Smooth muscle cell (in vitro differentiated cells): ENCODE measurements around the gene ARL15. TPM values are rescaled to one million over a fixed set of nuclear protein-coding genes. Genes with fewer than 3 reads are reported as not detected.

Experiments used
- DNase-seq: peaks from one replicate; lab custom pipeline; 2025; ENCODE audit not compliant: unreplicated experiment; lab: John Stamatoyannopoulos, UW
- H2AFZ ChIP-seq: fragments of 200-600 bp; sonication (generic); 2 replicates; pipeline ENCODE4 v1.6.0; 2016; ENCODE audit warnings: antibody characterized with exemption, low read depth, mild to moderate bottlenecking
- H3F3A ChIP-seq: fragments of 200-600 bp; sonication (generic); 2 replicates; pipeline ENCODE4 v1.6.0; 2017; ENCODE audit warnings: antibody characterized with exemption, low read depth
- H3K27ac ChIP-seq: fragments of 200-600 bp; sonication (generic); 2 replicates; pipeline ENCODE4 v1.5.1; 2016; ENCODE audit warnings: low read depth, mild to moderate bottlenecking
- H3K27me3 ChIP-seq: fragments of 200-600 bp; sonication (generic); 2 replicates; pipeline ENCODE4 v1.6.1; 2016; ENCODE audit warnings: low read depth, mild to moderate bottlenecking
- H3K36me3 ChIP-seq: fragments of 200-600 bp; sonication (generic); 2 replicates; pipeline ENCODE4 v1.5.1; 2016; ENCODE audit warnings: low read depth
- H3K4me1 ChIP-seq: fragments of 200-600 bp; sonication (generic); 2 replicates; pipeline ENCODE4 v1.5.1; 2016; ENCODE audit warnings: low read depth
- H3K4me2 ChIP-seq: fragments of 200-600 bp; sonication (generic); 2 replicates; pipeline ENCODE4 v1.6.0; 2016; ENCODE audit warnings: mild to moderate bottlenecking
- H3K4me3 ChIP-seq: fragments of 200-600 bp; sonication (generic); 2 replicates; pipeline ENCODE4 v1.5.1; 2016; ENCODE audit warnings: mild to moderate bottlenecking
- H3K79me2 ChIP-seq: fragments of 200-600 bp; sonication (generic); 2 replicates; pipeline ENCODE4 v1.6.0; 2016; ENCODE audit warnings: low read depth, mild to moderate bottlenecking
- H3K9ac ChIP-seq: fragments of 200-600 bp; sonication (generic); 2 replicates; pipeline ENCODE4 v1.6.0; 2016; ENCODE audit warnings: low read depth
- H3K9me3 ChIP-seq: fragments of 200-600 bp; sonication (generic); replicated peaks from 2 replicates; pipeline ENCODE4 v1.5.1; 2016; ENCODE audit warnings: low read depth
- H4K20me1 ChIP-seq: fragments of 200-600 bp; sonication (generic); 2 replicates; pipeline ENCODE4 v1.6.0; 2016; ENCODE audit warnings: low read depth
- WGBS: methylation state at CpG from one replicate; pipeline ENCODE4 v1.1.7; 2016; ENCODE audit warnings: low lambda C conversion rate; 5-methylcytosine and 5-hydroxymethylcytosine counted together
- polyA plus RNA-seq: library from polyadenylated mRNA; unstranded; fragments of >200 nt; fragmentation: Nextera tagmentation; extraction: Ambion mirVana; gene quantifications from 2 replicates; pipeline ENCODE4 v1.2.1, GENCODE V29; 2016
- total RNA-seq: library from RNA; depleted of rRNA; stranded (reverse); fragments of >200 nt; gene quantifications from 2 replicates; pipeline ENCODE4 v1.2.3, GENCODE V29; 2014
- TF ChIP-seq, protein P1 (sequence below): fragments of 200-600 bp; sonication (generic); IDR thresholded peaks from 2 replicates; pipeline ENCODE4 v1.5.1; 2017; ENCODE audit warnings: borderline replicate concordance, mild to moderate bottlenecking, antibody characterized with exemption; ENCODE audit not compliant: insufficient read depth, poor library complexity, severe bottlenecking

Gene ARL15
- total and polyA plus RNA-seq, 2 experiments from 2014 or later: 9.8 to 51.1 TPM

GRCh38 chr5:54090495-54091120, 219.8 kb downstream of the ARL15 start:
- no peak for DNase-seq
- 3% methylated on average over 1 of the region's 1 CpG for WGBS
- Histone ChIP-seq H3K36me3 (no peaks in the 10 kb centered on the region), H3K27me3 (no peaks in the 10 kb centered on the region), H2AFZ (no peak overlapping the region), H3K9ac (no peak overlapping the region), H3K79me2 (no peaks in the 10 kb centered on the region), H3K9me3 (no peaks in the 10 kb centered on the region), H4K20me1 (no peaks in the 10 kb centered on the region), H3K4me1 (peaks cover 5% of the 10 kb centered on the region), H3F3A (no peaks in the 10 kb centered on the region), H3K27ac (no peak overlapping the region), H3K4me3 (no peak overlapping the region), H3K4me2 (peak overlapping the region; percentile 65)
- TF ChIP-seq, protein P1, sequence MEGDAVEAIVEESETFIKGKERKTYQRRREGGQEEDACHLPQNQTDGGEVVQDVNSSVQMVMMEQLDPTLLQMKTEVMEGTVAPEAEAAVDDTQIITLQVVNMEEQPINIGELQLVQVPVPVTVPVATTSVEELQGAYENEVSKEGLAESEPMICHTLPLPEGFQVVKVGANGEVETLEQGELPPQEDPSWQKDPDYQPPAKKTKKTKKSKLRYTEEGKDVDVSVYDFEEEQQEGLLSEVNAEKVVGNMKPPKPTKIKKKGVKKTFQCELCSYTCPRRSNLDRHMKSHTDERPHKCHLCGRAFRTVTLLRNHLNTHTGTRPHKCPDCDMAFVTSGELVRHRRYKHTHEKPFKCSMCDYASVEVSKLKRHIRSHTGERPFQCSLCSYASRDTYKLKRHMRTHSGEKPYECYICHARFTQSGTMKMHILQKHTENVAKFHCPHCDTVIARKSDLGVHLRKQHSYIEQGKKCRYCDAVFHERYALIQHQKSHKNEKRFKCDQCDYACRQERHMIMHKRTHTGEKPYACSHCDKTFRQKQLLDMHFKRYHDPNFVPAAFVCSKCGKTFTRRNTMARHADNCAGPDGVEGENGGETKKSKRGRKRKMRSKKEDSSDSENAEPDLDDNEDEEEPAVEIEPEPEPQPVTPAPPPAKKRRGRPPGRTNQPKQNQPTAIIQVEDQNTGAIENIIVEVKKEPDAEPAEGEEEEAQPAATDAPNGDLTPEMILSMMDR: peak; percentile 44

DNA sequence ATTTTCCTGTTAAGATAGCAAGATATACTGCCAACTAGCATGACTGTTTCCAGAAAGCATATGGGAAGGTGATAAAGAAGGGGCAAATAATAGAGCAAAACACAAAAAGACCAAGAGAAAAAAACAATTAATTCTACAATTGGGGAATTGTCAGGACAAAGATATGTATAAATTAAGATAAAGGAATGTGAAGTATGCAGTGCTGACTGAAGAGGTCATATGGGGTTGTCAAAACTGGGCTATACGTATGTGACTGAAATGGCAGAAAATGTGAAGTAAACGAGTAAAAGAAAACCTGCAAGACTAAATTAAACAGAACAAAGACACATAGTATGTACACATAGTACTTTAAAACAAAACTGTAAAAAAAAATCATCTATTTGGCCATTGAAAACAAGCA, 222.3 kb downstream of the ARL15 start:
- TF ChIP-seq, protein P1: no peak
- H2AFZ ChIP-seq: no peak overlapping the region
- no peaks in the 10 kb centered on the region for H3F3A ChIP-seq
- no peaks in the 10 kb centered on the region for H3K79me2 ChIP-seq
- H3K27me3 ChIP-seq: no peaks in the 10 kb centered on the region
- H3K4me3 ChIP-seq: no peak overlapping the region
- DNase-seq: no peak
- H3K36me3 ChIP-seq: no peaks in the 10 kb centered on the region
- H3K4me2 ChIP-seq: no peak overlapping the region
- peaks cover 5% of the 10 kb centered on the region for H3K4me1 ChIP-seq
- H3K9ac ChIP-seq: no peak overlapping the region
- H4K20me1 ChIP-seq: no peaks in the 10 kb centered on the region
- H3K9me3 ChIP-seq: no peaks in the 10 kb centered on the region
- H3K27ac ChIP-seq: no peak overlapping the region
- 88% methylated on average over 2 of the region's 2 CpGs for WGBS

DNA sequence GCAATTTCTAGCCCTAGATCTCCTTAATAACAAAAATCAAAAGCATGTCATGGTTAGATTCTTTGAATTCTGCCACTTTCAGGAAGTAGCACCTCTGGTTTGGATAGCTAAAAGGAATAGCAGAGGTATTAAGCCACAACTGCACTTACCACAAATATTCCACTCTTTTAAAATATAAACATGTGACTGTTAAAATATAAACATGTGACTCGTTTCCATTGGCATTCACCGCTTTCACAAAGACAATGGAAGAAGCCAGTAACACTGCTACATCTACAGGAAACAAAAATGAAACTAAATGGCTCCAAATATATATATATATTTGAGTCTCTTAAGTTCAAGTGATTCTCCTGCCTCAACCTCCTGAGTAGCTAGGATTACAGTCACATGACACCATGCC, 222.9 kb downstream of the ARL15 start:
- Histone ChIP-seq H3K4me2 (peak overlapping the region; percentile 50), H3K27ac (no peak overlapping the region), H3K36me3 (no peaks in the 10 kb centered on the region), H3K4me1 (peaks cover 5% of the 10 kb centered on the region), H3K79me2 (no peaks in the 10 kb centered on the region), H3K9ac (no peak overlapping the region), H3K9me3 (no peaks in the 10 kb centered on the region), H4K20me1 (no peaks in the 10 kb centered on the region), H3K4me3 (no peak overlapping the region), H3F3A (no peaks in the 10 kb centered on the region), H2AFZ (no peak overlapping the region), H3K27me3 (no peaks in the 10 kb centered on the region)
- 46% methylated on average over 2 of the region's 2 CpGs for WGBS
- DNase-seq: no peak
- TF ChIP-seq, protein P1: no peak

- Histone ChIP-seq H3K27me3 (no peaks in the 10 kb centered on the region), H4K20me1 (no peaks in the 10 kb centered on the region), H3K9ac (no peak overlapping the region), H3K9me3 (no peaks in the 10 kb centered on the region), H3F3A (no peaks in the 10 kb centered on the region), H3K79me2 (no peaks in the 10 kb centered on the region), H3K4me1 (peaks cover 5% of the 10 kb centered on the region), H3K4me3 (no peak overlapping the region), H3K36me3 (no peaks in the 10 kb centered on the region), H3K4me2 (no peak overlapping the region), H2AFZ (no peak overlapping the region), H3K27ac (no peak overlapping the region)
- no peak for DNase-seq
- TF ChIP-seq, protein P1: no peak
- 42% methylated on average over 2 of the region's 2 CpGs for WGBS
Observed at GRCh38 chr5:54086191-54086590, 224.2 kb downstream of the ARL15 start.
